ENCODE data around the gene PROP1.
"Not testable (repeated sequence)": the region's sequence is repeated elsewhere in the genome, so short reads cannot be mapped to it uniquely, and the experiment has no call there.

PROP1 gene

DNA sequence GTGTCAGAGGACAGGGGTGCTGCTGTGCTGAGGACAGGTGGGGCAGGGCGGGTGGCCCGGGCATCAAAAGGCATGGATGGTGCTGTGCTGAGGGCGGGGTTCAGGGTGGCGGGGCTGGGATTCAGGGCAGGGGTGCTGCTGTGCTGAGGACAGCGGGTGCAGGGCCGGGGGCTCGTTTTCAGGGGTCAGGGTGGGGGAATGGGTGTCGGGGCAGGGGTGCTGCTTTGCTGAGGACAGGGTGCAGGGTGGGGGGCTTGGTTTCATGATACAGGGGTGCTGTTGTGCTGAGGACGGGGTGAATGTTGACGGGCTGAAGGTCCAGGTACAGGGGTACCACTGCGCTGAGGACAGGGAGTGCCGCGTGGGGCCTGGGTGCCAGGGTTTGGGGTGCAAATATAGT is 50.9 kb downstream of the PROP1 start:
- not testable (repeated sequence) for H3K4me3 Mint-ChIP-seq; H3K27ac Mint-ChIP-seq; H3K36me3 Mint-ChIP-seq (ENCODE audit: low read depth); DNase-seq; H3K4me1 Mint-ChIP-seq; H3K9me3 Mint-ChIP-seq
- H3K27me3 Mint-ChIP-seq (ENCODE audit: low read depth, poor library complexity), result peaks cover 11% of the 10 kb centered on the region

DNA sequence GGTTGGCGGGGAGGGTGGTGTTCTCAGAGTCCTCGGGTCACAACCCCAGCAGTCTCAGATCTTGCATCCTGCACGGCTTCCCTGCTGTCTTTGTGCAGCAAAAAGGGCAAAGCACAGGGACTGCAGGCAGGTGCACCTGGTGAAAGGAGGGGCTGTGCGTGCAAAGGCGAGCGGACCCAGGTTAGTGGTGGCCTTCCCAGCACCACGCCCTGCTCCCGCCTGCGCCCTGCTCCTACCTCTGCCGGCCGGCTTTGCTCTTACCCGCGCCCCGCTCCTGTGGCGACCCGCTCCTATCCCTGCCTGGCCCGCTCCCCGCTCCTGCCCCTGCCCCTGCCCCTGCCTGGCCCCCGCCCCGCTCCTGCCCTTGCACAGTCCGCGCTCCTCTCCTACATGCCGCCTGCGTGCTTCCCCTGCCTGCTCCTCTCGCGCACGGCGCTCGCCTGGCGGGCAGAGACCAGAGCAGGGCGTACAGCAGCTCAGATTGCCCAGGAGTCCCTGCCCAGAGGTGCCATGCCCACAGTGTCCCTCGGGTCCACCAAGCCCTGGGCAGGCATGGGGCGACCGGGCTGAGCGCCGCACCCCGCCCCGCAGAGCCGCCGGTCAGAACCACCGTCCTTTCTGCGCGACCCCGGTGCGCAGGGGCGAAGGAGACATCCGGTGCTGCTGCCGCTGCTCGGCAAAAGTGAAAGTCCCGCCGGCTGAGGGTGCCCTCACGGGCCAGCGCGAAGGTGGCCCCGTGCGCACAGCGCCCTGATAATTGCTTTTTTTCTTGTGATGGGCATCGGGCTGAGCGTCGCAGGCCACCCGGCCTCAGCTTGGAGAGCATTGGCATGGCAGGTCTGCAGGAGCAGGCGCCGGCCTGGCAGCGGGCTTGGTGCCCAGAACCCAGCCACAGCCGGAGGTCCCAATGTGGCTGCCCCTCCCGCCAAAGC is 52.0 kb downstream of the PROP1 start:
- not testable (repeated sequence) for H3K9me3 Mint-ChIP-seq; H3K4me1 Mint-ChIP-seq; H3K27ac Mint-ChIP-seq; DNase-seq; H3K4me3 Mint-ChIP-seq; H3K36me3 Mint-ChIP-seq (ENCODE audit: low read depth)
- H3K27me3 Mint-ChIP-seq (ENCODE audit: low read depth, poor library complexity), result peaks cover 14% of the 10 kb centered on the region

DNA sequence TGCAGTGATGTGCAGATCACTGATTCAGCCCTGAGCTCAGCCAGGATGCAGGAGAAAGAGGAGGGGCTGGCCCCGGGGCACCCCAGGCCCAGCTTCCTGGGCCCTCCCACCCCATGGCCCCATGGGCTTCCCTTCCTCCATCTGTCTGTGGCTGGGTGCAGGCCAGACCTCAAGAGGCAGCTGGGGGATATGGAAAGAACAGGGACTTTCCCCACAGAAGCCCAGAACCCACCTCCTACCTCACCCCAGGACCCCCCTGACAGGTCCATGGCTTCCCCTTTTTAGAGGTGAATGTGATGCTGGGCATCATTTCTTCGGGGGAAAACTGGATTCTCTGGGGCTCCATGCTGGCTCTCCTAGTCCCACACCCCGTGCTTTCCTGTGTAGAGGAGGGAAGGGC is 53.1 kb downstream of the PROP1 start:
- H3K4me3 Mint-ChIP-seq; H3K36me3 Mint-ChIP-seq (ENCODE audit: low read depth); H3K4me1 Mint-ChIP-seq; DNase-seq; H3K27ac Mint-ChIP-seq; H3K9me3 Mint-ChIP-seq: not testable (repeated sequence)
- H3K27me3 Mint-ChIP-seq (ENCODE audit: low read depth, poor library complexity), result peaks cover 22% of the 10 kb centered on the region

Data from nephron progenitor cell (in vitro differentiated cells).